Measurements from ENCODE around the gene EIF5.

DNA sequence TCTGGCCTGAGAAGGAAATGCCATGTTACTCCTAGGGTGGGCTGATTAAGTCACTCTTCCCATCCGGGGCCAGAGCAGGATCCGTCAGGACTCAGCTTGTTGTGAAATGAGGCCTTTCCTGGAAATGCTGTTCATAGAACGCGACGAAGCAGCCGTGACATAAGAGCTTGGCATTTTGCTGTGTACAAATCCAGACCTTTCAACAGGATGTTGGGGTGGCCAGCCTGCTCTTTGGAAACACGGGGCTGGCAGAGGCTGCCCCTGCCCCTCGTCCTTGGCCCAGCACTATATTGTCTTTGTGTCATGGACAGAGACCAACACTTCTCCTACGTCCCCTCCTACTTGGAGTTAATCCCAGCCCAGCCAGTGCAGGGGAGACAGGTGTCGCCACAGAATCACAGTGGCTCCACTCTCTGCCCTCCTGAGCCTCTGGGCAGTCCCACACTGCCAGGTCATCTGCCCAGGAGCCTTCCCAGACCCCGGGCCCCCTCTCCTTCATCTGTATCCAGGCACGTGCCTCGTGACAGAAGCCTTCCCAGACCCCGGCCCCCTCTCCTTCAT, 18.6 kb upstream of the EIF5 start:
- TF ChIP-seq POLR2AphosphoS5 (IDR thresholded peaks at IDR 0.05) (peak; percentile 75 to 93), CTCF (IDR thresholded peaks at IDR 0.05) (no peak), POLR2A (IDR thresholded peaks at IDR 0.05) (no peak), EP300 (IDR thresholded peaks at IDR 0.05) (peak in 3 of 4 donors; percentile 58 to 84 (median 72))
